Caco-2 (cell line): Measurements from ENCODE around the gene BABAM2. TPM values are rescaled to one million over a fixed set of nuclear protein-coding genes. Genes with fewer than 3 reads are reported as not detected.

Source experiments
- BruUV-seq: library from RNA; stranded (reverse); fragments of 400-500 nt; replicated peaks from 2 replicates; lab custom pipeline; 2021; lab: Mats Ljungman, UMichigan
- CTCF ChIA-PET: fragments of 300-600 bp; sonication (Branson Sonifier 250); formaldehyde crosslinking; loops from one replicate; lab custom pipeline; 2022; ENCODE audit warnings: antibody characterized with exemption; lab: Charles Lee
- POLR2A ChIA-PET: fragments of 300-600 bp; sonication (Branson Sonifier 250); formaldehyde crosslinking; loops from one replicate; lab custom pipeline; 2022; ENCODE audit warnings: antibody characterized with exemption; lab: Charles Lee
- DNase-seq, 2 experiments: peaks; one replicate each; pipeline versions ENCODE4 v3.0.0 to v3.0.0-alpha.2; 2020 to 2022
- H3K27me3 ChIP-seq: replicated peaks from 2 replicates; pipeline ENCODE4 v1.6.0; 2011; ENCODE audit warnings: low read length; ENCODE audit not compliant: control insufficient read depth, insufficient read depth
- H3K36me3 ChIP-seq: 2 replicates; pipeline ENCODE4 v1.5.1; 2011; ENCODE audit warnings: low read length; ENCODE audit not compliant: control insufficient read depth, insufficient read depth
- H3K4me1 ChIP-seq: fragments of 250-450 bp; sonication (Bioruptor Pico); 2 replicates; pipeline ENCODE4 v1.5.1; 2020; ENCODE audit warnings: mild to moderate bottlenecking
- H3K4me3 ChIP-seq: 2 replicates; pipeline ENCODE4 v1.5.1; 2011; ENCODE audit warnings: low read depth, mild to moderate bottlenecking, control low read depth, low read length
- H3K9me3 ChIP-seq: fragments of 250-450 bp; sonication (Bioruptor Pico); 2 replicates; pipeline ENCODE4 v1.5.1; 2020; ENCODE audit warnings: mild to moderate bottlenecking, moderate library complexity
- H3K27ac Mint-ChIP-seq: one replicate; pipeline ENCODE4 v1.8.0; 2022; ENCODE audit warnings: mixed read lengths; ENCODE audit not compliant: unreplicated experiment
- H3K27me3 Mint-ChIP-seq: one replicate; pipeline ENCODE4 v1.8.0; 2022; ENCODE audit warnings: mixed read lengths; ENCODE audit not compliant: insufficient read depth, unreplicated experiment
- H3K36me3 Mint-ChIP-seq: one replicate; pipeline ENCODE4 v1.8.0; 2022; ENCODE audit warnings: mild to moderate bottlenecking, mixed read lengths; ENCODE audit not compliant: insufficient read depth, unreplicated experiment
- H3K4me1 Mint-ChIP-seq: one replicate; pipeline ENCODE4 v1.8.0; 2022; ENCODE audit warnings: low read depth, mixed read lengths; ENCODE audit not compliant: unreplicated experiment
- H3K4me3 Mint-ChIP-seq: one replicate; pipeline ENCODE4 v1.8.0; 2022; ENCODE audit warnings: mild to moderate bottlenecking, moderate library complexity, mixed read lengths; ENCODE audit not compliant: unreplicated experiment
- H3K9me3 Mint-ChIP-seq: one replicate; pipeline ENCODE4 v1.8.0; 2022; ENCODE audit warnings: mixed read lengths; ENCODE audit not compliant: unreplicated experiment
- CTCF ChIP-seq, 2 experiments: fragments of 200-600 bp in 1 of 2; IDR thresholded peaks; 1 replicate in 1 of 2; 2 replicates in 1 of 2; pipeline versions ENCODE4 v1.5.1 to v1.8.0; 2011 to 2022; ENCODE audit warnings: antibody characterized with exemption in 1 of 2, control low read depth in 1 of 2, inconsistent platforms in 1 of 2, low read depth in 1 of 2, low read length in 1 of 2, mild to moderate bottlenecking in 1 of 2, moderate library complexity in 1 of 2; ENCODE audit not compliant: insufficient read depth in 1 of 2, severe bottlenecking in 1 of 2, unreplicated experiment in 1 of 2
- intact Hi-C: fragments of 100-400 bp; cut with micrococcal nuclease; formaldehyde crosslinking; loops from one replicate; pipeline ENCODE4 v1.10.0; 2022; ENCODE audit not compliant: unreplicated experiment
- total RNA-seq: library from RNA; stranded (reverse); gene quantifications from 2 replicates; pipeline ENCODE4 v1.2.3, GENCODE V29; 2022

BABAM2 gene
- total RNA-seq, 1 experiment from 2014 or later: 57.3 TPM

- no peak overlapping the region for H3K4me3 Mint-ChIP-seq
- Histone ChIP-seq H3K9me3 (no peaks in the 10 kb centered on the region), H3K27me3 (no peaks in the 10 kb centered on the region), H3K36me3 (no peaks in the 10 kb centered on the region), H3K4me3 (no peak overlapping the region), H3K4me1 (peaks cover 80% of the 10 kb centered on the region)
- no peak for TF ChIP-seq CTCF (IDR thresholded peaks at IDR 0.05; ENCODE audit: insufficient read depth in 1 of 2, low read depth in 1 of 2, low read length in 1 of 2, severe bottlenecking in 1 of 2, unreplicated experiment in 1 of 2)
- ChIA-PET POLR2A (interaction anchor here (0.7 kb wide), 1 partner anchor 520 kb away, joined by 3 read pairs; no protein-coding TSS in a partner anchor), CTCF (no interaction called here)
- no peaks in the 10 kb centered on the region for H3K9me3 Mint-ChIP-seq
- peak overlapping the region; percentile 36 for H3K27ac Mint-ChIP-seq
- no TSS peak for BruUV-seq
- DNase-seq: no peak
- intact Hi-C loops: no loop called here
- peaks cover 70% of the 10 kb centered on the region for H3K4me1 Mint-ChIP-seq
- no peaks in the 10 kb centered on the region for H3K27me3 Mint-ChIP-seq
- H3K36me3 Mint-ChIP-seq: peaks cover 30% of the 10 kb centered on the region
These were observed 383.2 kb downstream of the BABAM2 start for GRCh38 chr2:28273751-28274150.

- no peaks in the 10 kb centered on the region for H3K9me3 Mint-ChIP-seq
- Histone ChIP-seq H3K4me3 (no peak overlapping the region), H3K36me3 (no peaks in the 10 kb centered on the region), H3K27me3 (no peaks in the 10 kb centered on the region), H3K4me1 (peaks cover 78% of the 10 kb centered on the region), H3K9me3 (no peaks in the 10 kb centered on the region)
- intact Hi-C loops: no loop called here
- H3K36me3 Mint-ChIP-seq: peaks cover 23% of the 10 kb centered on the region
- H3K27ac Mint-ChIP-seq: peak overlapping the region; percentile 93
- DNase-seq: peak; percentile 27 to 62
- peaks cover 66% of the 10 kb centered on the region for H3K4me1 Mint-ChIP-seq
- H3K27me3 Mint-ChIP-seq: no peaks in the 10 kb centered on the region
- no peak for TF ChIP-seq CTCF (IDR thresholded peaks at IDR 0.05; ENCODE audit: insufficient read depth in 1 of 2, low read depth in 1 of 2, low read length in 1 of 2, severe bottlenecking in 1 of 2, unreplicated experiment in 1 of 2)
- peak overlapping the region; percentile 34 for H3K4me3 Mint-ChIP-seq
- ChIA-PET POLR2A (interaction anchor here (1.3 kb wide), 1 partner anchor 114 kb away, joined by 4 read pairs; no protein-coding TSS in a partner anchor), CTCF (interaction anchor here (0.8 kb wide), 1 partner anchor 523 kb away, joined by 3 read pairs; no protein-coding TSS in a partner anchor)
- no TSS peak for BruUV-seq
These were observed 384.6 kb downstream of the BABAM2 start for GRCh38 chr2:28274911-28275685.

GRCh38 chr2:28276076-28276618 is 385.6 kb downstream of the BABAM2 start:
- H3K27me3 Mint-ChIP-seq: no peaks in the 10 kb centered on the region
- peak overlapping the region; percentile 93 for H3K27ac Mint-ChIP-seq
- CTCF ChIA-PET: no interaction called here
- peaks cover 65% of the 10 kb centered on the region for H3K4me1 Mint-ChIP-seq
- intact Hi-C loops: loop anchor here (2.0 kb wide), 1 partner anchor 573 kb away; no protein-coding TSS in a partner anchor
- TF ChIP-seq CTCF (IDR thresholded peaks at IDR 0.05; ENCODE audit: insufficient read depth in 1 of 2, low read depth in 1 of 2, low read length in 1 of 2, severe bottlenecking in 1 of 2, unreplicated experiment in 1 of 2): no peak
- Histone ChIP-seq H3K36me3 (no peaks in the 10 kb centered on the region), H3K4me1 (peaks cover 68% of the 10 kb centered on the region), H3K9me3 (no peaks in the 10 kb centered on the region), H3K27me3 (no peaks in the 10 kb centered on the region), H3K4me3 (no peak overlapping the region)
- H3K9me3 Mint-ChIP-seq: no peaks in the 10 kb centered on the region
- DNase-seq: no peak
- no TSS peak for BruUV-seq
- POLR2A ChIA-PET: interaction anchor here (1.3 kb wide), 1 partner anchor 113 kb away, joined by 4 read pairs; no protein-coding TSS in a partner anchor
- H3K4me3 Mint-ChIP-seq: no peak overlapping the region
- H3K36me3 Mint-ChIP-seq: peaks cover 23% of the 10 kb centered on the region
